Fibroblast of lung (primary cell): Measurements from ENCODE around the gene BTBD16.

ENCODE experiments used
- EZH2 ChIP-seq: IDR thresholded peaks from 2 replicates; pipeline ENCODE4 v1.5.1; 2012; ENCODE audit warnings: low read length, control low read depth, mild to moderate bottlenecking; ENCODE audit errors: missing control alignments
- TF ChIP-seq, protein P1 (sequence below), 2 donors: IDR thresholded peaks in 1 of 2; conservative IDR thresholded peaks in 1 of 2; 1 replicate in 1 of 2; 2 replicates in 1 of 2; pipeline ENCODE4 v1.5.1; 2011 to 2012; ENCODE audit warnings: low read length in 2 of 2, control low read depth in 1 of 2, inconsistent platforms in 1 of 2, low read depth in 1 of 2, mild to moderate bottlenecking in 1 of 2

DNA sequence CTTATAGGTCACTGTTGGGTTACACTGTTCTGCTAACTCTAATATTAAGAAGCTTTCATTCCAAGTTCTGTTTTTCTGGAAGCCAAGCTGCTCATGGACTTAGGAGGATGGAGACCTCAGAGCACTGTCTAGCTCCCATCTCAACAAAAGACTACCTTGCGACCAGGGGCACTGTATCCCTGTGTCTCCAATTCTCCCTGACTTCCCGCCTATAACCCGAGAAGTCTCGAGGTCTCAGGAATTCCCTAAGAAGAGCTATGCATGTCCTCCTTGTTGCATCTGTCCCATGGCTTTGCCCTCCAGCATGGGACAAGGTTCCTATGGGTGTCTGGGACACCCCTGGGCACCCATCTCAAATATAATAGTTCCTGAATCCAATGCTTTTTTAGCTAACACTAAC lies 31.2 kb downstream of the BTBD16 start:
- TF ChIP-seq, protein P1, sequence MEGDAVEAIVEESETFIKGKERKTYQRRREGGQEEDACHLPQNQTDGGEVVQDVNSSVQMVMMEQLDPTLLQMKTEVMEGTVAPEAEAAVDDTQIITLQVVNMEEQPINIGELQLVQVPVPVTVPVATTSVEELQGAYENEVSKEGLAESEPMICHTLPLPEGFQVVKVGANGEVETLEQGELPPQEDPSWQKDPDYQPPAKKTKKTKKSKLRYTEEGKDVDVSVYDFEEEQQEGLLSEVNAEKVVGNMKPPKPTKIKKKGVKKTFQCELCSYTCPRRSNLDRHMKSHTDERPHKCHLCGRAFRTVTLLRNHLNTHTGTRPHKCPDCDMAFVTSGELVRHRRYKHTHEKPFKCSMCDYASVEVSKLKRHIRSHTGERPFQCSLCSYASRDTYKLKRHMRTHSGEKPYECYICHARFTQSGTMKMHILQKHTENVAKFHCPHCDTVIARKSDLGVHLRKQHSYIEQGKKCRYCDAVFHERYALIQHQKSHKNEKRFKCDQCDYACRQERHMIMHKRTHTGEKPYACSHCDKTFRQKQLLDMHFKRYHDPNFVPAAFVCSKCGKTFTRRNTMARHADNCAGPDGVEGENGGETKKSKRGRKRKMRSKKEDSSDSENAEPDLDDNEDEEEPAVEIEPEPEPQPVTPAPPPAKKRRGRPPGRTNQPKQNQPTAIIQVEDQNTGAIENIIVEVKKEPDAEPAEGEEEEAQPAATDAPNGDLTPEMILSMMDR (conservative IDR thresholded peaks at IDR 0.05 in 1 of 2, IDR thresholded peaks at IDR 0.05 in 1 of 2; ENCODE audit: low read depth in 1 of 2, low read length in 2 of 2) = no peak
- no peak for TF ChIP-seq EZH2
